Measurements from ENCODE around the gene ACSL3.

Gene ACSL3

GRCh38 chr2:222883420-222883819, 22.6 kb downstream of the ACSL3 start:
- no peak for FAIRE-seq

GRCh38 chr2:222884114-222884771, 23.4 kb downstream of the ACSL3 start:
- FAIRE-seq: peak; percentile 17

GRCh38 chr2:222884805-222885424, 24.1 kb downstream of the ACSL3 start:
- peak; percentile 33 for FAIRE-seq

GRCh38 chr2:222887124-222887523, 26.3 kb downstream of the ACSL3 start:
- peak; percentile 45 for FAIRE-seq

DNA sequence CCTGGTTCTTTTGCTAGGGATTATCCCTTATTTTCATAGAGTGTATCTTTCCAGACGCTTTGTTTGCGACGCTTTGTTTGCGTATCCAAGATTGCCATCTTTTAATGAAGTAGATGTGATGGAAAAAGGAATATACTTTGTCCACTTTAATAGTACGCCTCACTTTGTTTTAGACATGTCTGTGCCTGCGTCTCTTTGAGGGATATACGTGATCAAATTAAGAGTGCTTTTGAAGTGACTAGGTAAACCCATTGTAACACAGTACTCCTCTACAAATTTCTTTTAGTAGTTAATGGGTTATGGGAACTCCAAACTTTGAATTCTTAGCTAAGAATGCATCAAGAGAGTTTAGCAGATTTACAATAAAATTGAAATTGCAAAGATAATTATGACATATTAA, 27.9 kb downstream of the ACSL3 start:
- no peak for FAIRE-seq

GRCh38 chr2:222891890-222892289, 31.1 kb downstream of the ACSL3 start:
- no peak for FAIRE-seq

DNA sequence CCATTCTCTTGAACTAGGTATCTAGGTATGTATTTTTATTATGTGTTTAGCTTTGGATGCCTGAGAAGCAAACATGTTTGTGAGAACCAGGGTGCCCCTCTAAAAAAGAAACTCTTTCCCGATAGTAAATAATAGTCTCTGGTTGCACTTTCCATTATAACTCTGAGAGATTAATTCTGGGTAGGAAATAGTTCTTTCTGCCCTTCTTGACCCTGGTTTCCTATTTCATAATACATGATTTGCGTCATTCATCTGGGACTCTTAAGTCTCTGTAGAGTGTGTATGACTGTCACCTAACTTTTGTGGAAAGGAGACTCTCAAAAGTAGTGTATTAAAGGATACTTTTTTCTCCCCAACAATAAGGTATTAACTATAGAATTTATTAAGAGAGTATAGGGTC, 31.5 kb downstream of the ACSL3 start:
- FAIRE-seq: no peak

GRCh38 chr2:222892761-222893160, 31.9 kb downstream of the ACSL3 start:
- peak; percentile 17 for FAIRE-seq

DNA sequence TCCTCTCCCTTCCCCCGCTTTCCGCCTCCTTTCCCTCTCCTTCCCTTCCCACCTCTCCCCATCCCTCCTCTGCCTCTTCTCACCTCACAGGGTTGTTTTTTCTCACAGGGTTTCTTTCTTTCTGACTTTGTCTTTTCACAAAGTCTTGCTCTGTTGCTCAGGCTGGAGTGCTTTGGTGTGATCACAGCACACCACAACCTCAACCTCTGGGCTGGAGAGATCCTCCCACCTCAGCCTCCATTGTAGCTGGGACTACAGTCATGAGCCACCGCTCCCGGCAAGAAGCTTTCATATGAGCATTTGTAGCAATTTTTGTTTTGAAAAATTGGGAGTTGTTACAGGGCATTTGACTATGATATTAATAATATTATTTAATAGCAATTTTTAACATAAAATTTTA, 32.9 kb downstream of the ACSL3 start:
- FAIRE-seq: no peak

DNA sequence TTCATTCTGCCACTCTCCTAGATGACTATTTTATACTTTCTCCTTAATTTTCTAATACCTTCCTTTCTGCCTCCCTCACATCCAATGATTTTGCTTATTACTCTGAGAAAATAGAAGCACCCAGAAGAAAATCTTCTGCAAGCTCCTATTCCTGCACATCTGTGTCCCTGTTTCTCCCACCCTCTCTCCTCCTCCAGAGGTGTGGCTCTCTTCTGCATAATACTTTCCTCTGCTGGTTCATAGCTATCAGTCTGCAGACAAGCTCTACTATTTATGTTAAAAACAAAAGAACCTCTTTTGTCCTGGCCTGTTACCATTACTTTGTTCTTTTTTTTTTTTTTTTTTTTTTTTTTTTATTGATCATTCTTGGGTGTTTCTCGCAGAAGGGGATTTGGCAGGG, 34.3 kb downstream of the ACSL3 start:
- no peak for FAIRE-seq

- no peak for FAIRE-seq
Measured at GRCh38 chr2:222897898-222898297, 37.1 kb downstream of the ACSL3 start.

DNA sequence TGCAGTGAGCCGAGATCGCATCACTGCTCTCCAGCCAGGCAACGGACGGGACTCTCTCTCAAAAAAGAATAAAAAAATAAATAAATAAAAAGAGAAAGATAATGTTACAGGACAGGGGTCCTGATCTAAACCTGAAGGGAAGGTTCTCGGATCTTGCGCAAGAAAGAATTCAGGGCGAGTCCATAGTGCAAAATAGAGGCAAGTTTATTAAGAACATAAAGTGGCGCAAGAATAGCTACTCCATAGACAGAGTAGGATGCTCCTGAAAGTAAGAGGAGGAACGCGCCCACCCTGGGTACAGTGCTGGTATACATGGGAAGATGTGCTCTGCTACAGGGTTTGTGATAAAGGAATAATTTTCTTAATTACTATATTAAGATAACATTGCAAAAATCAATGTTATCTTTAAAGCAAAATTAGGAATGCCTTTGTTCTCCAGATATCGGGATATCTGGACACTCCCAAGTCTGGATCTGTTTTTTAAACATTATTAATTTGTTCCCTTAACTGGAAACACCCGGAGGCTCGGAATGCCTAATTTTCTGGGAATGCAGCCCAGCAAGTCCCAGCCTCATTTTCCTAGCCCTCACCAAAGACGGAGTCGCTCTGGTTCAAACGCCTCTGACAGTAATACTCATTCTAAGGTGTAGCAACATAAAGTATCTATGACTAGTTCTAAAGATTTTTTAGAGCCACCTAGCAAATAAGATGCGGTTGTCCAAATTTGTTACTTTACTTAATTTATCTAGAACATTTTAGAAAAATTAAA, 38.8 kb downstream of the ACSL3 start:
- FAIRE-seq: no peak

GRCh38 chr2:222900354-222900753, 39.5 kb downstream of the ACSL3 start:
- FAIRE-seq: no peak

DNA sequence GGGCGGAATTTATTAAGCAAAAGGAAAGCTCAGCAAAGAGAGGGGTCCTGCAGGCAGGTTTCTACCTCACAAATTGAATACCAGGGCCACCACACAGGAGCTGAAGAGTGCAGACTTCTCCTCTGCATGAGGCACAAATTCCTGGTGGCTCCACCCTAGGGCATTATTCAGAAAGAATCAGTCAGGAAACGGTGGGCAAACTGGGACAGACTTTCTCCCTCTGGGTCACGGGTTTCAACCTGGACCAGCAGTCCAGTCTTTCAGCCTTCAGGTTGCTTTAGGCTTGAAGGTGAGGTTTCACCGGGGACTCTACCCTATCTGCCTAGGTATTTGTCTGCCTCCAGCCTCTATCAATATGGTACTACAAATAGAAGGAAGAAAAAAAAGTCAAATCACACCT, 41.8 kb downstream of the ACSL3 start:
- no peak for FAIRE-seq

DNA sequence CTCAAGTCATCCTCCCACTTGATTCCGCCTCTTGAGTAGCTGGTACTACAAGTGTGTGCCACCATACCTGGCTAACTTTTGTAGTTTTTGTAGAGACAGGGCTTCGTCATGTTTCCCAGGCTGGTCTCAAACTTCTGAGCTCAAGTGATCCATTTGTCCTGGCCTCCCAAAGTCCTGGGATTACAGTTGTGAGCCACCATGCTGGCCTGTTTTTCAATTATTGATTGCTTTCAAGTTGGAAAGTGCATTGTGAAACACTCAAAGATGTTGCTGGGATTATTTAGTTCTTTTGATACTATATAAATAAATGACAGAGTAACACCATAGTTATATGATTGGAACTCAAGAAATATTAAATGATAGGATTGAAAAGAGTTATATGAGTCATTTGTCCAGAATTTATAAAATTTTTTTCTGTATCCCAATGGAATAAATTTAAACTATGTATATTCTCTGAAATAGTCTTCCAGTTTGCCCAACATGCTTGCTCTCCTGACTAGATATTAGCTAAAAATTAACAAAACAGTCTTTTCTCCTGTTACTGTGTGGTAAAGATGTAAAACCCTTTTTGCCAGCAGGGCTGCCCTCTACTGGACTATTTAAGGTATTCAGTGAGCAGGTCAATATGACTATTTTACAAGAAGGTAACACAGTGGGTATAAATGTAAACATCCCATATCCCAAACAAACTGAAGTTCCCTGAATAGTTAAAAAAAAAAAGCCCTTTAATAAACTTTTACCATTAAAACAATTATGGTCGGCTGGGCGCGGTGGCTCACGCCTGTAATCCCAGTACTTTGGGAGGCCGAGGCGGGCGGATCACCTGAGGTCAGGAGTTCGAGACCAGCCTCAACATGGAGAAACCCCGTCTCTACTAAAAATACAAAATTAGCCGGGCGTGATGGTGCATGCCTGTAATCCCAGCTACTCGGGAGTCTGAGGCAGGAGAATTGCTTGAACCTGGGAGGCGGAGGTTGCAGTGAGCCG, 42.7 kb downstream of the ACSL3 start:
- FAIRE-seq: peak; percentile 92

DNA sequence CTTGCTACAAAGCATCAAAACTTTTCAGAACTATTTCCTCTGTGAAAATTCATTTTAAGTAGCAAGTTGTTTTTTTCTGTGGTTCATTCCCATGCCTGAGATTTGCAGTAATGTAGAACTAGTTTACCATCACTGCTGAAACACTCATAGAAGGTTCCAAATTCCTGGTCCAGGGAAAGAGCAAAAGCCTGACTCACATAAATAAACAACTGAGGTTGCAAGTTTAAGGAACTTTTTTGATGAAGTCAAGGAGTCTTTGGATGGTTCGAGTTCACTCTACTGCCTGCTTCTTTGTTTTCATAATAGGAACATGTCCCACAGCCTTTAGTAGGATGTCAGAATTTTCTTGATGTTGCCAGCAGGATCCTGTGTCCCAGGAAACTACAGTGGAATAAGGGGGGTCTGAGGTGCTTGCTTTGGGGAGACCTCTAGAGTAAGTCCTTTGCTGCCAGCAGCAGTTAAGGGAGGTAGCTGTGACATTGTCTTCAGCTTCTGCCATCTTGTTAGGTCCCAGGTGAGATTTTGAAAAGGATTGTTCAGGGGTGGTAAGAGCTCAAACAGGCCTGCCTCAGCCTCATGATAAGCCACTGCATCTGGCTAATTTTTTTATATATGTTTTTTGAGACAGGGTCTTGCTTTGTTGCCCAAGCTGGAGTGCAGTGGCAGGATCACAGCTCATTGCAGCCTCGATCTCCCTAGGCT, 43.9 kb downstream of the ACSL3 start:
- no peak for FAIRE-seq

- FAIRE-seq: no peak
Measured at GRCh38 chr2:222907048-222907447, 46.2 kb downstream of the ACSL3 start.

- no peak for FAIRE-seq
Measured at GRCh38 chr2:222907790-222908441, 47.1 kb downstream of the ACSL3 start.

DNA sequence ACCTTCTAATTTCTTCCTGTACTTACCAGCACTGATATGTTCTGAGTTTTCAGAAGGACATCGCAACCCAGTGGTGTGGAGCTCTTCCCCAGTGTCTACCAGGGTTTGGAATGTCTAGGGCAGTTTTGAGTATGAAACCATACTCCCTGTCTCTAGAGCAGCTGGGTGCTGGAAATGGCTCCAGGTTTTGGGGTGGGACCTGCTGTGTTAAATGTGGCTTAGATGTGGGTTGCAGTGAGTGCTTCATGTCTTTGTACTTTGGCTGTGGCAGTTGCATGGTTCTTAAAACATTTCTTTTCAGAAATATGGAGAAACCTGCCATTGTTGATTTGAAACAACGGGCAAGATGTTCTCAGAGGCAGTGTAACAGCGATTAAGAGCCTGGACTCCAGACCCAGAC, 48.5 kb downstream of the ACSL3 start:
- FAIRE-seq: no peak

DNA sequence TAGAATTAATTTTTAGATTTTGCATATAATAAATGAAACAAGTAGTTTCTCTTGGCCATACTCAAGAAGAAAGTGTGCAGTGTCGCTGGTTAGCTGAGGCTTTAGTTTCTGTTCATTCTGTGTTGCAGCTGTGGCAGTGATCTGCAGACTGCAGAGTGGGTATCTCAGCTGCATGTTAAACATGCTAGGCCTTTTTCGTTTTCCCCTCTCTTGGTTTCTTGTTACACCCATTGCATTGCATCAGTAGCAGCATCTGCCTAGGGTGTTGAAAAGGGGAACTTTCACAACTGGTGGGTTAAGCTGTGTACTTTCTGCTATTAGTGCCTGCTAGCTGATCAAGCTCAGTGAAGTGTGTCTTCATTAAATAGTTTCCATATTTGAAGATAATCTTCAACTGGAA, 51.3 kb downstream of the ACSL3 start:
- no peak for FAIRE-seq

- FAIRE-seq: no peak
Measured at GRCh38 chr2:222912776-222913175, 51.9 kb downstream of the ACSL3 start.

All from islet of Langerhans (tissue), 1 donor.